Stimulated activated CD8-positive, alpha-beta memory T cell treated with anti-CD3 and anti-CD28 coated beads, Interleukin-15, amount 100 ng/mL, for 24 hours (primary cell): ENCODE results near the gene CCDC192.

Experiments used
- DNase-seq: peaks from one replicate; pipeline ENCODE4 v3.0.0-alpha.2; 2020; ENCODE audit warnings: low read depth

Gene CCDC192

GRCh38 chr5:127885176-127885575 is 182.0 kb downstream of the CCDC192 start:
- DNase-seq = no peak

GRCh38 chr5:127886081-127886480 is 182.9 kb downstream of the CCDC192 start:
- DNase-seq = no peak

GRCh38 chr5:127887282-127887681 is 184.1 kb downstream of the CCDC192 start:
- DNase-seq = no peak

GRCh38 chr5:127891942-127892341 is 188.8 kb downstream of the CCDC192 start:
- no peak for DNase-seq

- DNase-seq = no peak
These were observed 189.4 kb downstream of the CCDC192 start for GRCh38 chr5:127892467-127893207.

- DNase-seq = no peak
These were observed 190.0 kb downstream of the CCDC192 start for GRCh38 chr5:127893232-127893631.

- no peak for DNase-seq
These were observed 191.3 kb downstream of the CCDC192 start for GRCh38 chr5:127894461-127894860.

GRCh38 chr5:127898551-127899213 is 195.5 kb downstream of the CCDC192 start:
- DNase-seq = no peak

GRCh38 chr5:127899214-127899610 is 196.0 kb downstream of the CCDC192 start:
- DNase-seq = no peak

GRCh38 chr5:127906562-127907204 is 203.5 kb downstream of the CCDC192 start:
- DNase-seq = no peak

- no peak for DNase-seq
These were observed 204.7 kb downstream of the CCDC192 start for GRCh38 chr5:127907907-127908306.

- no peak for DNase-seq
These were observed 205.9 kb downstream of the CCDC192 start for GRCh38 chr5:127909066-127909465.

GRCh38 chr5:127909821-127910220 is 206.6 kb downstream of the CCDC192 start:
- no peak for DNase-seq

- no peak for DNase-seq
These were observed 207.2 kb downstream of the CCDC192 start for GRCh38 chr5:127910307-127910956.

GRCh38 chr5:127911619-127912018 is 208.4 kb downstream of the CCDC192 start:
- no peak for DNase-seq

GRCh38 chr5:127912411-127912810 is 209.2 kb downstream of the CCDC192 start:
- no peak for DNase-seq

- DNase-seq = no peak
These were observed 213.8 kb downstream of the CCDC192 start for GRCh38 chr5:127916885-127917573.

- no peak for DNase-seq
These were observed 216.0 kb downstream of the CCDC192 start for GRCh38 chr5:127919006-127919796.

GRCh38 chr5:127919818-127920217 is 216.6 kb downstream of the CCDC192 start:
- no peak for DNase-seq

- DNase-seq = no peak
These were observed 217.7 kb downstream of the CCDC192 start for GRCh38 chr5:127920936-127921335.

GRCh38 chr5:127922603-127923002 is 219.4 kb downstream of the CCDC192 start:
- no peak for DNase-seq
